Adrenal gland (tissue), 5 donors: ENCODE results near the gene TMPRSS5.

Experiments used
- CTCF ChIP-seq, 6 experiments: fragments of 450-650 bp in 4 of 6; fragments of 200-600 bp in 2 of 6; sonication (generic) in 1 of 6; IDR thresholded peaks; 1 replicate in 5 of 6; 2 replicates in 1 of 6; pipeline versions ENCODE4 v1.5.1 to v1.8.0; 2016 to 2021; ENCODE audit warnings: antibody characterized with exemption in 6 of 6, mild to moderate bottlenecking in 2 of 6, moderate library complexity in 1 of 6
- POLR2A ChIP-seq, 2 donors: fragments of 450-650 bp; IDR thresholded peaks; one replicate each; pipeline ENCODE4 v1.6.1; 2017; ENCODE audit warnings: antibody characterized with exemption in 2 of 2, mild to moderate bottlenecking in 2 of 2, moderate library complexity in 1 of 2
- donor health status: DM: no; HTN: no; CAD: no.

- TF ChIP-seq CTCF (IDR thresholded peaks at IDR 0.05) = no peak
- TF ChIP-seq POLR2A (IDR thresholded peaks at IDR 0.05) = no peak
Measured at GRCh38 chr11:113637636-113638035, 68.5 kb downstream of the TMPRSS5 start.
